NCI-H226 (cell line): ENCODE measurements around the gene ZNF398.
A peak's percentile ranks its signal among the peaks of the same experiment; 100 is the strongest.

ENCODE experiments used
- DNase-seq: peaks from one replicate; pipeline ENCODE4 v3.0.0-alpha.2; 2015

The ZNF398 gene

GRCh38 chr7:149153346-149153745 lies 6.1 kb downstream of the ZNF398 start:
- DNase-seq = no peak

DNA sequence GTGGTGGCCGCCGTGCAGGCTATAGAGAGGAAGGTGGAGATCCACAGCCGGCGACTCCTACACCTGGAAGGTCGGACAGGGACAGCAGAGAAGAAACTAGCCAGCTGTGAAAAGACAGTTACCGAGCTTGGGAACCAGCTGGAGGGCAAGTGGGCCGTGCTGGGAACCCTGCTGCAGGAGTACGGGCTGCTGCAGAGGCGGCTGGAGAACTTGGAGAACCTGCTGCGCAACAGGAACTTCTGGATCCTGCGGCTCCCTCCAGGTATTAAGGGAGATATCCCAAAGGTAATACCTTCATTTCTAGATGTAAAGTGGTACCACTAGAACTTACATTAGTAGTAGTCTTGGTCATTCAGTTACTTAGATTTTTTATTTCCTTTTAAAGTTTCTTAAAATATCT lies 6.8 kb downstream of the ZNF398 start:
- DNase-seq = no peak

DNA sequence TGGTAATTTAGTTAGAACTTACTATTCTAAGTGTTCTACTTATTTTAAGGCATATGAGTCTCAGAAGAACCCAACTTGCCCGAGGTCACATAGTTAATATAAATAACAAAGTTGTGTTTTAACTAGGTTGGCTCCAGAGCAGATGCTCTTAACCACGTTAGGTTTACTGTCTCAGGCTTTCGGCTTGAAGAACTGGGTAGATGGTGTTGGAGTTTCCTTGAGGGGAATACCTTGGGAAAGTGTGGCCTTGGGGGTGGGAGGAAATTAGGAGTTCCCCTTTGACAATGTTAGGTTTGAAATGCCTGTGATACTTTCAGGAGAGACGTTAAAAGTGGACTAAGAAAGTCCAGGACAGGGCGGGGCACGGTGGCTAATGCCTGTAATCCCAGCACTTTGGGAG lies 9.6 kb downstream of the ZNF398 start:
- no peak for DNase-seq

DNA sequence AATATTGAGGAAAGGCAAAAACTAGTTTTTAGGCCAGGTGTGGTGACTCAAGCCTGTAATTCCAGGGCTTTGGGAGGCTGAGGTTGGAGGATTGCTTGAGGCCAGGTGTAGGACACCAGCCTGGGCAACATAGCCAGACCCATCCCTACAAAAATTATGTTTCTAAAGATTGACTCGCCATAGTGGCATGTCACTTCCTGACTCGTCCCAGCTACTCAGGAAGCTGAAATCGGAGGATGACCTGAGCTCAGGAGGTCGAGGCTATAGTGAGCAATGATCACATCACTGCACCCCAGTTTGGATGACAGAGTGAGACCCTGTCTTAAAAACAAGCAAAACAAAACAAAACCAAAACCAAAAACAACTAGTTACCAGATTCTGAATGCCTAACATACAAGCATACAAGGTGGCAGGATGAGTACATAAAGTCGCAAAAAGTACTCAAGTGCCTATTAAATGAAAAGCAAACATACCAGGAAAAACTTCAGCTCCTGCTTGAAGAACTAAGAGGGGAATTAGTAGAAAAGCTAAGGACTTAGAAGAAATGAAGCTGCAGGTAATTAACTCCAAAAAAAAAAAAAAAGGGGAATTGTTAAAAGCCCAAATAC lies 14.1 kb downstream of the ZNF398 start:
- DNase-seq = peak; percentile 11

DNA sequence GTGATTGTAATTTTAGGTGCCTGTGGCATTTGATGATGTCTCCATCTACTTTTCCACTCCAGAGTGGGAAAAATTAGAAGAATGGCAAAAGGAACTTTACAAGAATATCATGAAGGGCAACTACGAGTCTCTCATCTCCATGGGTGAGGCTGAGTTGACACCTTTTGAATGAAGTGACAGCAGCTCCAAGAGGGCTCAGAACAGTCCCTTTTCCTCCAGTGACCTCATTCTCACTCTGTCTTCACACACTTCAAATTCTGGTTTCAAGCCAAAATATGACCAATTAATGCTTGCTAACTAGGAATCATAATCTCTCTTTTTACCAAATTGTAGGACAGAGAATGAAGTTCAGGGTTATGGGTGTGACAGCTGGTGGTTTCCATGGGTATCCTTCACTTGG lies 18.9 kb downstream of the ZNF398 start:
- no peak for DNase-seq

DNA sequence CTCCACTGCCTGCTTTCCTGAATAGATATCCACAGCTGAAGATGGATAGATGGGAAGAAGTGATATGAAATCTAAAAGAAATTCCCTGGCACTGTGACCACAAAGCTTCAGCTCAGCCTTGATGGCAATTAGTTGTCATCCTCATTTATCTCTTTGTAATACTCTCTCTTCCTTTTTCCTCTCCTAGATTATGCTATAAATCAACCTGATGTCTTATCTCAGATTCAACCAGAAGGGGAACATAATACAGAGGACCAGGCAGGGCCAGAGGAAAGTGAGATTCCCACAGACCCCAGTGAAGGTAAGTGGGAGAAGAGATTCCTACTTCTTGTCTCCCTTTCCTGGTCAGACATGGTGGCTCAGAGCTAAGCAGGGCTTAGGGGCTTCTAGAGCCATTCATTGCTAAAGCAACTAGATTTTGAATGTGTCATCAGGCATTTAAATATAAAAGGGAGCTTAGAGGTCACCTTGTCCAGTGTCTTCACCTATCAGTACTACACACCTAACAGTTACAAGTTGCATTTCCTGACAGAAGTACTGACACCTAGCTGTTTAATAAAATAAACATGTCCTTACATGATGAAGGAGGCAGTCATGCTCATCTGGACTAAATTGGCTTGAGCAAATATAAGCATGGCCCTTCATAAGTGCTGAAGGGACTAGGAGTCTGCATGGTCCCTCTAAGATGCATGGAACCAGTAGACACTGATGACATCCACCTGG lies 19.5 kb downstream of the ZNF398 start:
- no peak for DNase-seq

DNA sequence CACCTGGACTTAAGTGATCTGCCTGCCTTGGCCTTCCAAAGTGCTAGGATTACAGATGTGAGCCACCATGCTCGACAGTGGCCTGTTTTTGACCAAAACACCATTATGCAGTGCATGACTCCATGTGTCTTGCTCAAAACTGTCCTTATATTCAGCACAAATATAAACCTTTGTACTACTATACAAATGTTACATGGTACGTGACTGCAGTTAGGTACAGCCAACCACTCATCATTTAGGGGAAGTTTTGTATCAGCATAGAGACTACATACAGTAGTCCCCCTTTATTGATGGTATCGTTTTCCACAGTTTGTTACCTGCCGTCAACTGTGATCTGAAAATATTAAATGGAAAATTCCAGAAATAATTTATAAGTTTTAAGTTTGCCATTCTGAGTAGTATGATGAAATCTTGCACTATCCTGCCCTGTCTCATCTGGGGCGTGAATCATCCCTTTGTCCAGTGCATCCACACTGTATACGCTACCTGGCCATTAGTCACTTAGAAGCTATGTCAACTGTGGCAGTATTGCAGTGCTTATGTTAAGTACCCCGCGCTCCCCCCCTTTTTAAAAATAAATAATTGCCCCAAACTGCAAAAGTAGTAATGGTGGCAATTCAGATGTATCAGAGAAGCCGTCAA lies 24.8 kb downstream of the ZNF398 start:
- peak; percentile 17 for DNase-seq

- no peak for DNase-seq
Measured at GRCh38 chr7:149172534-149172920, 25.3 kb downstream of the ZNF398 start.

GRCh38 chr7:149175150-149175549 lies 27.9 kb downstream of the ZNF398 start:
- no peak for DNase-seq

GRCh38 chr7:149179241-149179640 lies 32.0 kb downstream of the ZNF398 start:
- DNase-seq = no peak

- no peak for DNase-seq
Measured at GRCh38 chr7:149180722-149181449, 33.6 kb downstream of the ZNF398 start.

DNA sequence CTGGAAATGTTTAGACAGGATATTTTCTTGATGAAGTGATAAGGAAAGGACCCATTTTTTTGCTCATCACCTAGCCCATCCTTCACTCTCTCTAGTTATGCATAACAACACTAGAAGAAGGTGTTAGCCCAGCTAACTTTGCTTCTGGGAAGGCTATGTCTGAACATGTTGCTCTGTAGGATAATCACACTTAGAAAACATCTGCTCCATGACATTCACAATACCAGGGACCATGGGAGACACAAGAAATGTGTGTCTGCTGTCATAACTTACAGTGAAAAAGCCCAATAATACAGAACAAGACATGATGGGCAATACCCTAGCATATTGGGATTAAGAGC lies 34.2 kb downstream of the ZNF398 start:
- DNase-seq = no peak

- DNase-seq = no peak
Measured at GRCh38 chr7:149184274-149184673, 37.0 kb downstream of the ZNF398 start.

DNA sequence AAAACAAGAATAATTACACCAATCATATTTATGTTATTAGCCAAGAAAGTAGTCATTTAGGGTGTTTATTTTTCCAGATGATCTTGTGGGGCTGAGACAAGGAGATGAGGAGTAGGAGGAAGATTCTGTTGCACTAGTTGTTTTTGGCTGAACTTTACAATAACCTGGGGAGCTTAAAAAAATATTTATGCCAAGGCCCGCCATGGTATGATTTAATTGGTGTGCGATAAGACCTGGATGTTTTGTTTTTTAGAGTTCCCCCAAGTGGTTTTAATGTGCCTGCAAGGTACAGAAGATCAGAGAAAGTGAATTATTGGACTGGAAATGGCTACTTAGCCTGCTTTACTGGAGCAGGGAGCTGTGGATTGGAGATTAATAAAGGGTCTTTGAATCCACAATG lies 41.0 kb downstream of the ZNF398 start:
- DNase-seq = no peak

- no peak for DNase-seq
Measured at GRCh38 chr7:149188637-149189259, 41.5 kb downstream of the ZNF398 start.

- no peak for DNase-seq
Measured at GRCh38 chr7:149191851-149192250, 44.6 kb downstream of the ZNF398 start.

- DNase-seq = no peak
Measured at GRCh38 chr7:149194799-149195179, 47.5 kb downstream of the ZNF398 start.

- DNase-seq = peak; percentile 91
Measured at GRCh38 chr7:149195180-149196150, 48.2 kb downstream of the ZNF398 start, which contains the start of gene ZNF282. TSS of gene ZNF282 (plus strand) at chr7:149195546. CDS start at chr7:149195590, 44 bp downstream.

- DNase-seq = no peak
Measured at GRCh38 chr7:149196151-149196704, 49.0 kb downstream of the ZNF398 start.

DNA sequence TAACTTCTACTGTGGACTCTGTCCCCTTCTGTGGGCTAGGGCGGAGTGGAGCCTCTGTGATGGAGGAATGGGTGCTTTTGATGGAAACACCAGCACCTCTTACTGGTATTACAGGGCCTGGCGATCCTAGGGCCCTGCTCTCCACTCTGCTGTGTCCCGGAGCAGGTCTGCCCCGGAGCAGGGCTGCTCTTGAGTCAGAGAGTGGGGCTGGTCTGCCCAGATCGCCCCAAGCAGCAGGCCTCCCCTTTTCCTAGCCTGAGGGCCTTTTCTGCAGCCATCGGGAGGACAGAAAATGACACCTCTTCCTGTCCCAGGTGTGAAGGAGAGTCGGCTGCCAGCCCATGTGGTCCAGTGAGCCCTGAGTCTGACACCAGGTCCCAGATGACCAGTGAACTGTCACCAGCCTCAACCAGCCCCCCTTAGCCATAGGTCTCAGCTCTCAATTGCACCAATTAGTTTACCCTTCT lies 49.5 kb downstream of the ZNF398 start:
- no peak for DNase-seq

- no peak for DNase-seq
Measured at GRCh38 chr7:149197675-149198074, 50.4 kb downstream of the ZNF398 start.
